GM13977 (cell line): ENCODE results near the gene RPS19BP1.

Source experiments
- DNase-seq: peaks from one replicate; pipeline ENCODE4 v3.0.0; 2012; ENCODE audit warnings: low spot score
- CTCF ChIP-seq: IDR thresholded peaks from 2 replicates; pipeline ENCODE4 v1.5.1; 2012; ENCODE audit warnings: mild to moderate bottlenecking, control low read depth; ENCODE audit not compliant: insufficient read depth; ENCODE audit errors: extremely low read depth, missing control alignments
- in situ Hi-C: fragments of 300-500 bp; cut with MboI; formaldehyde crosslinking; loops from one replicate; pipeline ENCODE4 v1.12.0; 2022; ENCODE audit warnings: low sequenced_read_pairs, low pct_unique_long_range_greater_than_20kb, mixed read lengths, inconsistent platforms; ENCODE audit not compliant: unreplicated experiment

RPS19BP1 gene

GRCh38 chr22:39576027-39576426 is 43.5 kb upstream of the RPS19BP1 start:
- no peak for DNase-seq
- in situ Hi-C loops, result no loop called here
- TF ChIP-seq CTCF, result no peak

DNA sequence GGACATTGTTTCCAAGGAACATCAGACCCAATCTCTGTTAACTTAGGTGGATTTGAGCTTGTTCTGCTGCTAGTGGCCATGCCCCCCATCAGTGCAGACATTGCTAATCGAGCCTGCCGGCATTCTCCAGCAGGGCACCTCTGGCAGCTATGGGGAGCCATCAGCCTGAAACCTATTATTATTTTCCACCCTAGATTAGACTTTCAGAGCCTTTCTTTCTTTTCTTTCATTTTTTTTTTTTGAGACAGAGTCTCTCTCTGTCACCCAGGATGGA is 42.9 kb upstream of the RPS19BP1 start:
- no peak for DNase-seq
- in situ Hi-C loops, result no loop called here
- TF ChIP-seq CTCF, result no peak

GRCh38 chr22:39574779-39575551 is 42.4 kb upstream of the RPS19BP1 start:
- in situ Hi-C loops, result no loop called here
- no peak for DNase-seq
- no peak for TF ChIP-seq CTCF

GRCh38 chr22:39571538-39571937 is 39.0 kb upstream of the RPS19BP1 start:
- no peak for DNase-seq
- no peak for TF ChIP-seq CTCF
- in situ Hi-C loops, result no loop called here

GRCh38 chr22:39570665-39571064 is 38.1 kb upstream of the RPS19BP1 start, which contains the start of gene CACNA1I:
CACNA1I (plus strand) TSS chr22:39570753; CDS start chr22:39570753, 0 bp downstream.
- in situ Hi-C loops, result no loop called here
- DNase-seq, result no peak
- TF ChIP-seq CTCF, result no peak

GRCh38 chr22:39570226-39570625 is 37.7 kb upstream of the RPS19BP1 start:
- in situ Hi-C loops, result no loop called here
- no peak for TF ChIP-seq CTCF
- DNase-seq, result no peak

- no peak for TF ChIP-seq CTCF
- in situ Hi-C loops, result no loop called here
- no peak for DNase-seq
Observed at GRCh38 chr22:39569066-39569465, 36.5 kb upstream of the RPS19BP1 start.
